ENCODE data around the gene RAPGEF1. TPM values are rescaled to one million over a fixed set of nuclear protein-coding genes. Genes with fewer than 3 reads are reported as not detected.

RAPGEF1 gene
- 38.1 TPM for total RNA-seq

DNA sequence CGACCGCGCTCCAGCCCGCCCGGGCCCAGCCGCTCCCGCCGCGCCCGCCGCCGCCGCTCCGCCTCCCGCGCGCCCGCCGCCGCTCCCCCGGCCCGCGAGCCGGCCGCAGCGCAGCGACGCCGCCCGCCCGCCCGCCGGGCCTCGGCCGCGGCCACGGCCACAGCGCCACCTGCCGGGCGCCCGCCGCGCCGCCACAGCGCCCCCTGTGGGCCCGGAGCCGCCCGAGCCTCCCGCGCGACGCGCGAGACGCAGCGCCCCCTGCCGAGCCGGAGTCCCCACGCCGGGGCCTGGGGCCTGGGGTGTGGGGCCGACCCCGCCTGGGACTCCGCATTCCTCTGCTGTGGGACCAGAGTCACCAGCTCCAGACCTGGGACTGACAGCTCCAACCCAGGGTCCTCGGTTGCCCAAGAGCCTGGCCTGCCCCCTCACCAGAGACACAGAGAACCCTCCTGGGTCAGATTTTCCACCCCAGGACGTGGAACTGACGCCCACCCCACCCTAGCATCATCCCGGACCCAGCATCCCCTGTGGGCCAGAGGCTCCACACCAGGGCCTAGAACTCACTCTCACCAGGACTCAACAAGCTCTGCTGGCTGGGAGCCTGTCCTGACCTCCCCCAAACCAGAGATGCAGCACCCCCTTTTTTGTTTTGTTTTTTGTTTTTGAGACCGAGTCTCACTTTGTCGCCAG, at the start of gene RAPGEF1:
Gene RAPGEF1, minus strand, starts transcription at position 118 of the 690 bp plus-strand sequence. CDS start 246 bp downstream, outside the sequence.

GRCh38 chr9:131545003-131545785, 194.7 kb downstream of the RAPGEF1 start, which contains the start of gene PRRT1B:
TSS of gene PRRT1B (plus strand) at chr9:131545523. CDS start at chr9:131545616, 93 bp downstream.

DNA sequence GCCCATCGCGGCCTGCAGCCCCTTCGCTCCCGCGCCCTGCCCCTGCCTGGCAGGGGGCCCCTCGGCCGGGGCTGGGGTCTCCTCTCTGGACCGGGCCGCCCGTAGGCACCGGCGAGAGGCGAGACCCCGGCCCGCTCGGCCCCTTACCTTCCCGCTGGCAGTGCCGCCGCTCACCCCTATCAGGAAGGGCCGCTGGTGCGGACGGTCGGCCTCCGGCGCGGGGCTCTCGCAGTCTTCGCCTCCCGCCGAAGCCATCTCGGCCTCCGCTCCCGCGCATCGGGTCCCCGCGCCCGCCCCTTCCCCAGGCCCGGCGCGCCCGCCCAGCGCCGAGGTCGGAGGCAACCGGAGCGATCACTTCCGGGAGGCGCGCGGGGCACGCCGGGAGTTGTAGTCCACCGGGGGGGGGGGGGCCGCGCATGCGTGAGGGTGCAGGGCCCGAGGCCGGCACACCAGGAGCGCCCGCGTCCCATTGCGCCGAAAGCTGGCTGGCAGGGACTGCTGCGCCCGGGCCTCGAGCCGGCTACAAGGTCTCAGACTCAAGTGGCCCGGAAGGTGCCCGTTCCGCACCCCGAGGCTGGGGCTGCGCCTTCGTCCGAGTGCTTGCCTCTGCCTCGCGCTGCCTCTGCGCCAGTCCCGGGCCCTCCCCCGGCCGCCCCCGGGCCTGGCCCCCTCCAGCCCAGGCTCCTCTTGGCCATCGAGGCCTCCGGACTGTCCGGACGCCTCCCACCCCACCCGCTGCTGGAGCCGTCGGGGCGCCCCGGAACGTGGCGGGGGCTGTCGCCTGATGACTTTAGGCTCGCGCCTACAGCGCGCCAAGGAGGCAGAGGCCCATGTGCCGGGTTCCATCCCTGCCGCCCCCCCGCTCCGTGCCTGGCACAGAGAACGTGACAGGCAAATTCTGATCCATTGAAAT, 208.7 kb downstream of the RAPGEF1 start, which contains the start of gene UCK1:
Gene UCK1, minus strand, starts transcription at position 344 of the 913 bp plus-strand sequence. Its CDS starts 89 bp downstream, at position 255.

Small RNA genes lying within 50 kb of the gene (small RNA-seq; reads per million reads assigned to genes)
- gene EIF4A1P3 (not detected), gene RF00272 (not detected), gene RN7SL328P (not detected)

Other genes starting within 250 kb of the RAPGEF1 start
- gene POMT1, start 237.2 kb downstream of the RAPGEF1 start, total RNA-seq, result 48.7 TPM
- gene UCK1, start 208.8 kb downstream of the RAPGEF1 start, total RNA-seq, result 15.5 TPM
- gene PRRT1B, start 194.6 kb downstream of the RAPGEF1 start, total RNA-seq, result not detected